ENCODE data around the gene SEC31A. TPM values are rescaled to one million over a fixed set of nuclear protein-coding genes. Genes with fewer than 3 reads are reported as not detected.

SEC31A gene
- total RNA-seq, 1 experiment from 2014 or later: 128 TPM

GRCh38 chr4:82802911-82803310 lies 88.0 kb downstream of the SEC31A start:
- no peak overlapping the region for H3T11ph ChIP-seq (ENCODE audit: low read length)
- peaks cover 12% of the 10 kb centered on the region for H3K23me2 ChIP-seq (ENCODE audit: insufficient read length, low read depth, low read length, poor library complexity, severe bottlenecking)
- H4K91ac ChIP-seq (ENCODE audit: insufficient read length, low read depth, low read length): no peak overlapping the region
- no peak overlapping the region for H4K5ac ChIP-seq (ENCODE audit: insufficient read length, low read depth, low read length)
- no peak overlapping the region for H2AFZ ChIP-seq (ENCODE audit: low read length)
- H3K9me3 ChIP-seq (ENCODE audit: control insufficient read depth, low read depth, low read length): no peaks in the 10 kb centered on the region
- no peaks in the 10 kb centered on the region for H4K20me1 ChIP-seq (ENCODE audit: control insufficient read depth, insufficient read depth, insufficient read length)
- no peak overlapping the region for H2BK15ac ChIP-seq (ENCODE audit: low read depth, low read length)
- no peaks in the 10 kb centered on the region for H3K79me2 ChIP-seq (ENCODE audit: insufficient read depth, low read length)
- no peak overlapping the region for H3K4me2 ChIP-seq (ENCODE audit: insufficient read depth, insufficient read length, low read length)
- H3K27ac Mint-ChIP-seq: no peak overlapping the region
- no peak overlapping the region for H3K14ac ChIP-seq (ENCODE audit: insufficient read depth, low read length)
- no peak overlapping the region for H3K18ac ChIP-seq (ENCODE audit: insufficient read length, low read depth, low read length)
- no peak overlapping the region for H3K4ac ChIP-seq (ENCODE audit: low read depth, low read length)
- no peak for DNase-seq
- H2BK5ac ChIP-seq (ENCODE audit: insufficient read length, low read length): no peak overlapping the region
- H3K27me3 Mint-ChIP-seq (ENCODE audit: low read depth): peaks cover 7% of the 10 kb centered on the region
- H3K27me3 ChIP-seq (ENCODE audit: insufficient read depth, low read length): peaks cover 37% of the 10 kb centered on the region
- no peak overlapping the region for H3K23ac ChIP-seq (ENCODE audit: insufficient read length, low read depth, low read length)
- H3K4me3 Mint-ChIP-seq: no peak overlapping the region
- no CpG with 5 or more reads among the region's 2 CpGs for WGBS (ENCODE audit: extremely low coverage, insufficient read length, low lambda C conversion rate)
- H3K79me1 ChIP-seq (ENCODE audit: insufficient read depth, low read depth, low read length, poor library complexity, severe bottlenecking): no peaks in the 10 kb centered on the region
- TF ChIP-seq, protein P1, sequence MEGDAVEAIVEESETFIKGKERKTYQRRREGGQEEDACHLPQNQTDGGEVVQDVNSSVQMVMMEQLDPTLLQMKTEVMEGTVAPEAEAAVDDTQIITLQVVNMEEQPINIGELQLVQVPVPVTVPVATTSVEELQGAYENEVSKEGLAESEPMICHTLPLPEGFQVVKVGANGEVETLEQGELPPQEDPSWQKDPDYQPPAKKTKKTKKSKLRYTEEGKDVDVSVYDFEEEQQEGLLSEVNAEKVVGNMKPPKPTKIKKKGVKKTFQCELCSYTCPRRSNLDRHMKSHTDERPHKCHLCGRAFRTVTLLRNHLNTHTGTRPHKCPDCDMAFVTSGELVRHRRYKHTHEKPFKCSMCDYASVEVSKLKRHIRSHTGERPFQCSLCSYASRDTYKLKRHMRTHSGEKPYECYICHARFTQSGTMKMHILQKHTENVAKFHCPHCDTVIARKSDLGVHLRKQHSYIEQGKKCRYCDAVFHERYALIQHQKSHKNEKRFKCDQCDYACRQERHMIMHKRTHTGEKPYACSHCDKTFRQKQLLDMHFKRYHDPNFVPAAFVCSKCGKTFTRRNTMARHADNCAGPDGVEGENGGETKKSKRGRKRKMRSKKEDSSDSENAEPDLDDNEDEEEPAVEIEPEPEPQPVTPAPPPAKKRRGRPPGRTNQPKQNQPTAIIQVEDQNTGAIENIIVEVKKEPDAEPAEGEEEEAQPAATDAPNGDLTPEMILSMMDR (conservative IDR thresholded peaks at IDR 0.05): no peak
- H3K4me1 ChIP-seq (ENCODE audit: insufficient read depth, low read length): no peaks in the 10 kb centered on the region
- no peak overlapping the region for H3K9ac ChIP-seq (ENCODE audit: extremely low read depth, insufficient read length, low read length)
- H3K56ac ChIP-seq (ENCODE audit: insufficient read length, low read depth, low read length): no peak overlapping the region
- H3K27ac ChIP-seq (ENCODE audit: insufficient read length, low read depth, low read length): no peak overlapping the region
- no peaks in the 10 kb centered on the region for H3K9me3 Mint-ChIP-seq
- no peaks in the 10 kb centered on the region for H3K36me3 Mint-ChIP-seq (ENCODE audit: insufficient read depth in 1 of 3, low read depth in 3 of 3)
- no peak overlapping the region for H4K8ac ChIP-seq (replicated peaks; ENCODE audit: insufficient read length, low read depth, low read length)
- H2BK120ac ChIP-seq (ENCODE audit: low read depth, low read length, poor library complexity, severe bottlenecking): no peak overlapping the region
- H3K4me1 Mint-ChIP-seq: peaks cover 14% of the 10 kb centered on the region in 2 experiments
- no peak overlapping the region for H2BK20ac ChIP-seq (ENCODE audit: low read depth, low read length, poor library complexity, severe bottlenecking)
- no peak overlapping the region for H2BK12ac ChIP-seq (ENCODE audit: insufficient read length, low read depth, low read length)
- no peak overlapping the region for H2AK5ac ChIP-seq (ENCODE audit: insufficient read length, low read length)

All from H9 (cell line).